Ovary (tissue), 3 donors: ENCODE measurements around the gene ENKUR.

Experiments
- EP300 ChIP-seq: sonication (generic); formaldehyde crosslinking; IDR thresholded peaks from one replicate; pipeline ENCODE4 v1.6.1; 2017; ENCODE audit warnings: antibody characterized with exemption
- POLR2A ChIP-seq: fragments of 450-650 bp; IDR thresholded peaks from one replicate; pipeline ENCODE4 v1.6.1; 2017; ENCODE audit warnings: antibody characterized with exemption, mild to moderate bottlenecking, moderate library complexity
- TF ChIP-seq, protein P1 (sequence below), 3 donors: fragments of 450-650 bp in 2 of 3; fragments of 200-600 bp in 1 of 3; IDR thresholded peaks; one replicate each; pipeline versions ENCODE4 v1.5.1 to v1.8.0; 2016 to 2022; ENCODE audit warnings: antibody characterized with exemption in 3 of 3, mild to moderate bottlenecking in 1 of 3
- donor health status: DM: no; HTN: no; CAD: no.

DNA sequence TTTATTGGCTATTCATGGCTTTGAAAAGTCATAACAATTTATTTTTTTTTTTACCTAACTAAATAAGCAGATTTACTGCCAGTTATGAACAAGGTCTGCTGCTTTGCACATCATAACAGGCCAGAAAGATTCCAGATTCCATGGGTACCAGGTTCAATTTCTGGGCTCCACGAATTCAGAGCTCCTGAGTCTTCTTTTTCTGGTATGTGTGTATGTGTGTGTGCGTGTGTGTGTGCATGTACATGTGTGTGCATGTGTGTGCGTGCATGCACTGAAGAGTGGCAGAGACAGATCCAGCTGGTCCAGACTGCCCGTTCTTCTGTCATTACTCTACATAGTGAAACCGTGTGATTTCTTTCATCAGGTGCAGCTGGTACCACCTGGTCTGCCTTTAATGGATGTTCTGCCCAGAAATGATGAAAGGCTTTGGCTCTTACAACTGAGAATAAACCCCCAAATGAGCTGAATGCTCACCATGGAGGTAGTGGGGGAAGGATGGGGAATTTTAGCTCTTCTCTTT lies 48.9 kb downstream of the ENKUR start:
- TF ChIP-seq, protein P1, sequence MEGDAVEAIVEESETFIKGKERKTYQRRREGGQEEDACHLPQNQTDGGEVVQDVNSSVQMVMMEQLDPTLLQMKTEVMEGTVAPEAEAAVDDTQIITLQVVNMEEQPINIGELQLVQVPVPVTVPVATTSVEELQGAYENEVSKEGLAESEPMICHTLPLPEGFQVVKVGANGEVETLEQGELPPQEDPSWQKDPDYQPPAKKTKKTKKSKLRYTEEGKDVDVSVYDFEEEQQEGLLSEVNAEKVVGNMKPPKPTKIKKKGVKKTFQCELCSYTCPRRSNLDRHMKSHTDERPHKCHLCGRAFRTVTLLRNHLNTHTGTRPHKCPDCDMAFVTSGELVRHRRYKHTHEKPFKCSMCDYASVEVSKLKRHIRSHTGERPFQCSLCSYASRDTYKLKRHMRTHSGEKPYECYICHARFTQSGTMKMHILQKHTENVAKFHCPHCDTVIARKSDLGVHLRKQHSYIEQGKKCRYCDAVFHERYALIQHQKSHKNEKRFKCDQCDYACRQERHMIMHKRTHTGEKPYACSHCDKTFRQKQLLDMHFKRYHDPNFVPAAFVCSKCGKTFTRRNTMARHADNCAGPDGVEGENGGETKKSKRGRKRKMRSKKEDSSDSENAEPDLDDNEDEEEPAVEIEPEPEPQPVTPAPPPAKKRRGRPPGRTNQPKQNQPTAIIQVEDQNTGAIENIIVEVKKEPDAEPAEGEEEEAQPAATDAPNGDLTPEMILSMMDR (IDR thresholded peaks at IDR 0.05), result no peak
- TF ChIP-seq POLR2A (no peak), EP300 (no peak)
